ENCODE data around the gene STARD4.

Gene STARD4, protein sequence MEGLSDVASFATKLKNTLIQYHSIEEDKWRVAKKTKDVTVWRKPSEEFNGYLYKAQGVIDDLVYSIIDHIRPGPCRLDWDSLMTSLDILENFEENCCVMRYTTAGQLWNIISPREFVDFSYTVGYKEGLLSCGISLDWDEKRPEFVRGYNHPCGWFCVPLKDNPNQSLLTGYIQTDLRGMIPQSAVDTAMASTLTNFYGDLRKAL

GRCh38 chr5:111512375-111513130, at the start of gene STARD4:
Gene STARD4, minus strand, starts transcription at chr5:111512535. Its CDS starts 5,102 bp downstream, at chr5:111507433.
- peak within 1 kb of the TSS; percentile 91 for H3K9ac ChIP-seq (ENCODE audit: low read length)
- H3K9me3 ChIP-seq (ENCODE audit: control insufficient read depth, low read length), result no peaks in the 10 kb centered on the region
- DNase-seq (ENCODE audit: low read depth), result peak; percentile 99
- H3K4me1 ChIP-seq (ENCODE audit: control insufficient read depth, insufficient read depth, low read length), result peaks cover 32% of the 10 kb centered on the region
- H3K4me3 ChIP-seq (ENCODE audit: low read length), result peak within 1 kb of the TSS; percentile 95
- no peaks in the 10 kb centered on the region for H3K36me3 ChIP-seq (ENCODE audit: control insufficient read depth, insufficient read depth, low read length, severe bottlenecking)
- no peaks in the 10 kb centered on the region for H3K27me3 ChIP-seq (replicated peaks; ENCODE audit: control insufficient read depth, insufficient read depth, low read length)

GRCh38 chr5:111559680-111560079, 47.3 kb upstream of the STARD4 start:
- H3K9me3 ChIP-seq (ENCODE audit: control insufficient read depth, low read length), result peaks cover 7% of the 10 kb centered on the region

DNA sequence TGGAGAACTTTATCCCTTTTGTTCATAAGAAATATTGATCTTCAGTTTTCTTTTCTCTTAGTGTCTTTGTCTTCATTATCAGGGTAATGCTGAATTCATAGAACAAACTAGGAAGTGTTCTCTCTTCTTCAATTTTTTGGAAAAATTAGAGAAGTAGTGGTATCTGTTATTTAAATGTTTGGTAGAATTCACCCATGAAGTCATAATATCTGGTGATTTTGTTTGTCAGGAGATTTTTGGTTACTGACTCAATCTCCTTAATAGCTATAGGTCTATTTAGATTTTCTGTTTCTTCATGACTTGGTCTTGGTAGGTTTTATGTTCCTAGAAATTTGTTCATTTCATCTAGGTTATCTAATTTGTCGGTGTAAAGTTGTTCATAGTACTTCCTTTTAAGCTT, 45.4 kb upstream of the STARD4 start:
- Histone ChIP-seq H3K9ac (ENCODE audit: low read length) (no peak overlapping the region), H3K36me3 (ENCODE audit: control insufficient read depth, insufficient read depth, low read length, severe bottlenecking) (no peaks in the 10 kb centered on the region), H3K4me3 (ENCODE audit: low read length) (no peak overlapping the region), H3K27me3 (replicated peaks; ENCODE audit: control insufficient read depth, insufficient read depth, low read length) (no peaks in the 10 kb centered on the region), H3K4me1 (ENCODE audit: control insufficient read depth, insufficient read depth, low read length) (no peaks in the 10 kb centered on the region), H3K9me3 (ENCODE audit: control insufficient read depth, low read length) (peaks cover 7% of the 10 kb centered on the region)
- no peak for DNase-seq (ENCODE audit: low read depth)

More at GRCh38 chr5:111559680-111560079, 47.3 kb upstream of the STARD4 start:
- Histone ChIP-seq H3K4me1 (ENCODE audit: control insufficient read depth, insufficient read depth, low read length) (no peaks in the 10 kb centered on the region), H3K36me3 (ENCODE audit: control insufficient read depth, insufficient read depth, low read length, severe bottlenecking) (no peaks in the 10 kb centered on the region), H3K4me3 (ENCODE audit: low read length) (no peak overlapping the region), H3K9ac (ENCODE audit: low read length) (no peak overlapping the region), H3K27me3 (replicated peaks; ENCODE audit: control insufficient read depth, insufficient read depth, low read length) (no peaks in the 10 kb centered on the region)
- no peak for DNase-seq (ENCODE audit: low read depth)

GRCh38 chr5:111557111-111557510, 44.8 kb upstream of the STARD4 start:
- Histone ChIP-seq H3K36me3 (ENCODE audit: control insufficient read depth, insufficient read depth, low read length, severe bottlenecking) (no peaks in the 10 kb centered on the region), H3K27me3 (replicated peaks; ENCODE audit: control insufficient read depth, insufficient read depth, low read length) (no peaks in the 10 kb centered on the region), H3K9me3 (ENCODE audit: control insufficient read depth, low read length) (peaks cover 7% of the 10 kb centered on the region), H3K9ac (ENCODE audit: low read length) (no peak overlapping the region), H3K4me3 (ENCODE audit: low read length) (no peak overlapping the region), H3K4me1 (ENCODE audit: control insufficient read depth, insufficient read depth, low read length) (no peaks in the 10 kb centered on the region)
- DNase-seq (ENCODE audit: low read depth), result no peak

DNA sequence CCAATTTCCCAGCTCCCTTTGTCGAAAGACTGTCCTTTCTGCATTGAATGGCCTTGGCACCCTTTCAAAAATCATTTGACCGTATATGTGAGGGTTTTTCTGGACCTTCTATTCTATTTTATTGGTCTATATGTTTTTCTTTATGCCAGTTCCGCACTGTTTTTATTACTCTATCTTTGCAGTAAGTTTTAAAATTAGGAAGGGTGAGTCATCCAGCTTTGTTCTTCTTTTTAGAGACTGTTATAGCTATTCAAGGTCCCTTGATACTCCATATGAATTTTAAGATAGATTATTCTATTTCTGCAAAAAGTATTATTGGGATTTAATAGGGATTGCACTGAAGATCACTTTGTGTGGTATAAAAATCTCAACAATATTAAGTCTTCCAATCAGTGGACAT, 44.2 kb upstream of the STARD4 start:
- Histone ChIP-seq H3K4me1 (ENCODE audit: control insufficient read depth, insufficient read depth, low read length) (no peaks in the 10 kb centered on the region), H3K4me3 (ENCODE audit: low read length) (no peak overlapping the region), H3K27me3 (replicated peaks; ENCODE audit: control insufficient read depth, insufficient read depth, low read length) (no peaks in the 10 kb centered on the region), H3K36me3 (ENCODE audit: control insufficient read depth, insufficient read depth, low read length, severe bottlenecking) (no peaks in the 10 kb centered on the region), H3K9ac (ENCODE audit: low read length) (no peak overlapping the region), H3K9me3 (ENCODE audit: control insufficient read depth, low read length) (peaks cover 7% of the 10 kb centered on the region)
- DNase-seq (ENCODE audit: low read depth), result no peak

GRCh38 chr5:111555760-111556159, 43.4 kb upstream of the STARD4 start:
- DNase-seq (ENCODE audit: low read depth), result no peak
- Histone ChIP-seq H3K9ac (ENCODE audit: low read length) (no peak overlapping the region), H3K4me1 (ENCODE audit: control insufficient read depth, insufficient read depth, low read length) (no peaks in the 10 kb centered on the region), H3K36me3 (ENCODE audit: control insufficient read depth, insufficient read depth, low read length, severe bottlenecking) (no peaks in the 10 kb centered on the region), H3K27me3 (replicated peaks; ENCODE audit: control insufficient read depth, insufficient read depth, low read length) (no peaks in the 10 kb centered on the region), H3K9me3 (ENCODE audit: control insufficient read depth, low read length) (peaks cover 7% of the 10 kb centered on the region), H3K4me3 (ENCODE audit: low read length) (no peak overlapping the region)

GRCh38 chr5:111553868-111554267, 41.5 kb upstream of the STARD4 start:
- no peak for DNase-seq (ENCODE audit: low read depth)

DNA sequence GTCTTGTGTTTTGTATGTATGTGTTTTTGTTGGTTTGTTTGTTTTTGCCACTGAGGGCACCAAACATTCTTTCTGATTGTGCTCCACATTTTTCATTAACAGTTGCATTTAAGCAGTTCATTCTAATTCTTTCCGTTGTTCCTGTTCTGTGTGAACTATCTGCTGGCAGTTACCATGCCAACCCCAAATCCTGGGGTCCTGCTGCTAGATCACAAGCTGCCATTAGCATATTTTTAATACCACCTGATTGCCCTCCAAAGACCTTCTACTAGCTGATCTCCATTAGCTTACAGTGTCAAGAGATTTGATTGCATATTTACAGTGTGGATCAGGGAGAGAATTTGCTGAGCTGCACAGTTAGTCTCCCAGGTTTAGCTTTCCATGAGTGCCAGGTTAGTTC, 40.6 kb upstream of the STARD4 start:
- no peak for DNase-seq (ENCODE audit: low read depth)
- Histone ChIP-seq H3K9ac (ENCODE audit: low read length) (no peak overlapping the region), H3K27me3 (replicated peaks; ENCODE audit: control insufficient read depth, insufficient read depth, low read length) (no peaks in the 10 kb centered on the region), H3K4me3 (ENCODE audit: low read length) (no peak overlapping the region), H3K36me3 (ENCODE audit: control insufficient read depth, insufficient read depth, low read length, severe bottlenecking) (no peaks in the 10 kb centered on the region), H3K9me3 (ENCODE audit: control insufficient read depth, low read length) (no peaks in the 10 kb centered on the region), H3K4me1 (ENCODE audit: control insufficient read depth, insufficient read depth, low read length) (no peaks in the 10 kb centered on the region)

More at GRCh38 chr5:111553868-111554267, 41.5 kb upstream of the STARD4 start:
- no peak overlapping the region for H3K9ac ChIP-seq (ENCODE audit: low read length)
- no peaks in the 10 kb centered on the region for H3K27me3 ChIP-seq (replicated peaks; ENCODE audit: control insufficient read depth, insufficient read depth, low read length)
- no peaks in the 10 kb centered on the region for H3K36me3 ChIP-seq (ENCODE audit: control insufficient read depth, insufficient read depth, low read length, severe bottlenecking)
- H3K4me3 ChIP-seq (ENCODE audit: low read length), result no peak overlapping the region
- H3K9me3 ChIP-seq (ENCODE audit: control insufficient read depth, low read length), result no peaks in the 10 kb centered on the region
- no peaks in the 10 kb centered on the region for H3K4me1 ChIP-seq (ENCODE audit: control insufficient read depth, insufficient read depth, low read length)

DNA sequence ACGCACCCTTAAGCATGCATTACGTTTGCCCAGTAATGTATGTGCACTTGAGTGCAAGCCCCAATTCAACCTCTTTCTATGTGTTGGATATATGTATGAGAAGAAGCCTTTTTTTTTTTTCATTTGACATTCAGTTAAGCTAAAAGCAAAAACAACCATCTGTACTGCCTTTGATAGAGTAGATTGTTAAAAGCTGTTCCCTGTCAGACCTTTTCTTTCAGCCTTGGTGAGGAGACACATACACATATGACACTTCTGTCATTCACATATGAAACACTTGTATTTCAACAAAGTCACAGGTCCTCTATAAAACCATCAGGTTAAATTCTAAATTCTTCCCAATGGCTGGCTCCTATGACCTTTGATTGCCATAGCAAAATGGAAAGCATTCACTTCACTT, 40.2 kb upstream of the STARD4 start:
- no peak overlapping the region for H3K4me3 ChIP-seq (ENCODE audit: low read length)
- no peak for DNase-seq (ENCODE audit: low read depth)
- no peak overlapping the region for H3K9ac ChIP-seq (ENCODE audit: low read length)
- H3K27me3 ChIP-seq (replicated peaks; ENCODE audit: control insufficient read depth, insufficient read depth, low read length), result no peaks in the 10 kb centered on the region
- no peaks in the 10 kb centered on the region for H3K4me1 ChIP-seq (ENCODE audit: control insufficient read depth, insufficient read depth, low read length)
- no peaks in the 10 kb centered on the region for H3K9me3 ChIP-seq (ENCODE audit: control insufficient read depth, low read length)
- no peaks in the 10 kb centered on the region for H3K36me3 ChIP-seq (ENCODE audit: control insufficient read depth, insufficient read depth, low read length, severe bottlenecking)

DNA sequence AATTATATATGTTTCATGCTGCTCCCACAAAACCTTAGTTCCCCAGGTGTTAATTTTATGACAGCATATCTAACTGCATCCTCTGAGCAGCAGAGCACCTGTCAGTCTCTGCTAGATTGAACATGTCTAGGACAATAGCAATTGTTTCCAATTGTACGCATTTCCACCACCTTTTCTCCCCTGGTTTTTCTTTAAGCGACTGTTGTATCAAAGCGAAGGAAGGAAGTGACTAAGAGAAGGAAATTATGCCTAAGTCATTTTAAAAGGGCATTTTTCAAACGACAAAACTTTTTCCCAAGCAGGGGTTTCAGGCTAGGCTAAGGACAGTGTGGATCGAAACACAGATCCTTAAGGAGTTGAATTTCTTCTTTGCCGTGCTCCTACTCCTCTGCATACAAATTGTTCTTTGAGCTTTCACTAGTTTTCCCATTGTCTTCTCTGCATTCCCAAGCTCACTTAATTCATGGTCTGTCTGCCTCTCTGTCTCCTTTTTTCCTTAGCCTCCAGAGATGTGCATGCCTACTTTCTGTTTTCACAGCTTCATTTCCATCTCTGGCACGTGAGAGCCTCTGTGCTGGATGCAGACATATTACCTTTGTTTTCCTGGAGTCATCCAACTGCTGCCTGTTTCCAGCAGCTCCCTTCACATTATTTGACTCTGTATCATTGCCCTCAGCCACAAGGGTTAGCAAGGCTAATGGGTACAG, 39.4 kb upstream of the STARD4 start:
- no peak for DNase-seq (ENCODE audit: low read depth)
- Histone ChIP-seq H3K9ac (ENCODE audit: low read length) (no peak overlapping the region), H3K27me3 (replicated peaks; ENCODE audit: control insufficient read depth, insufficient read depth, low read length) (no peaks in the 10 kb centered on the region), H3K36me3 (ENCODE audit: control insufficient read depth, insufficient read depth, low read length, severe bottlenecking) (no peaks in the 10 kb centered on the region), H3K4me1 (ENCODE audit: control insufficient read depth, insufficient read depth, low read length) (no peaks in the 10 kb centered on the region), H3K4me3 (ENCODE audit: low read length) (no peak overlapping the region), H3K9me3 (ENCODE audit: control insufficient read depth, low read length) (no peaks in the 10 kb centered on the region)

DNA sequence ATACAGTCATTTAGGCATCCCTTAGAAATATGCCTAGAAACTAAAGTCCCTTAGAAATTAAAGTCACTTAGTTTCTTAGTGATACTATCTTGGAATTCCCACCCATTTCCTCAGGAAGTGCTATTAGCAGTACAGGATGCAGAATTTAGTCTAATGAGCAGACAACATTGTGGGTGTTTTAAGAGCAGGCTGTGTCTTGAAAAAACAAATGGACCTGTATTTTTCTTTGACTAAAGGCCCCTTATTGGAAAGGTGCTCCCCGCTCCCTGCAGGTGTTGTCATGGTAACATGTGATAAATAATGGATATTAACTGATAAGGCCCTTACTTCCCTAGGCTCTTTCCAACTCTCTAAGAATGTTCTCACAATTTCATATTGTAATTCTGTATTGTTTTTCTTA, 38.8 kb upstream of the STARD4 start:
- no peaks in the 10 kb centered on the region for H3K36me3 ChIP-seq (ENCODE audit: control insufficient read depth, insufficient read depth, low read length, severe bottlenecking)
- H3K9me3 ChIP-seq (ENCODE audit: control insufficient read depth, low read length), result no peaks in the 10 kb centered on the region
- H3K27me3 ChIP-seq (replicated peaks; ENCODE audit: control insufficient read depth, insufficient read depth, low read length), result no peaks in the 10 kb centered on the region
- DNase-seq (ENCODE audit: low read depth), result no peak
- H3K9ac ChIP-seq (ENCODE audit: low read length), result no peak overlapping the region
- no peaks in the 10 kb centered on the region for H3K4me1 ChIP-seq (ENCODE audit: control insufficient read depth, insufficient read depth, low read length)
- no peak overlapping the region for H3K4me3 ChIP-seq (ENCODE audit: low read length)
